Urinary bladder (tissue), 4 donors: Measurements from ENCODE around the gene RAX. TPM values are rescaled to one million over a fixed set of nuclear protein-coding genes. Genes with fewer than 3 reads are reported as not detected.
A peak's percentile ranks its signal among the peaks of the same experiment; 100 is the strongest.
"Not testable (repeated sequence)": the region's sequence is repeated elsewhere in the genome, so short reads cannot be mapped to it uniquely, and the experiment has no call there.

Experiments
- DNase-seq: peaks from one replicate; pipeline ENCODE4 v3.0.0-alpha.2; 2015; ENCODE audit errors: extremely low spot score
- H3K27ac ChIP-seq: one replicate; pipeline ENCODE4 v1.5.1; 2013; ENCODE audit warnings: low read depth, mild to moderate bottlenecking, moderate library complexity
- H3K36me3 ChIP-seq: one replicate; pipeline ENCODE4 v1.6.1; 2013; ENCODE audit warnings: mild to moderate bottlenecking, moderate library complexity; ENCODE audit not compliant: insufficient read depth
- H3K4me1 ChIP-seq: one replicate; pipeline ENCODE4 v1.6.1; 2013; ENCODE audit warnings: mild to moderate bottlenecking, moderate library complexity; ENCODE audit not compliant: insufficient read depth
- H3K4me3 ChIP-seq: one replicate; pipeline ENCODE4 v1.5.1; 2013; ENCODE audit warnings: low read depth, low read length
- WGBS: extraction: QIAGEN DNeasy Blood & Tissue Kit; methylation state at CpG from one replicate; pipeline ENCODE4 v1.1.7; 2013; 5-methylcytosine and 5-hydroxymethylcytosine counted together
- polyA plus RNA-seq: library from polyadenylated mRNA; stranded (reverse); fragments of 200-250 nt; gene quantifications from one replicate; pipeline ENCODE4 v1.2.3, GENCODE V29; 2013
- total RNA-seq: library from RNA; depleted of rRNA; stranded (reverse); fragments of >200 nt; gene quantifications from one replicate; pipeline ENCODE4 v1.2.3, GENCODE V29; 2014
- donor health status: healthy with polysubstance abuse.
- donor health status: healthy.

The RAX gene
- total and polyA plus RNA-seq, 2 donors, result not detected

GRCh38 chr18:59268721-59269562, 4.3 kb downstream of the RAX start:
- H3K36me3 ChIP-seq, result no peaks in the 10 kb centered on the region
- H3K27ac ChIP-seq, result no peak overlapping the region
- peak overlapping the region; percentile 21 for H3K4me3 ChIP-seq
- no peak for DNase-seq
- peaks cover 2% of the 10 kb centered on the region for H3K4me1 ChIP-seq
- WGBS, result 2% methylated on average over 90 of the region's 90 CpGs

GRCh38 chr18:59268127-59268720, 5.0 kb downstream of the RAX start:
- Histone ChIP-seq H3K4me1 (peaks cover 1% of the 10 kb centered on the region), H3K27ac (no peak overlapping the region), H3K4me3 (no peak overlapping the region), H3K36me3 (no peaks in the 10 kb centered on the region)
- no peak for DNase-seq
- 4% methylated on average over 28 of the region's 28 CpGs for WGBS

- no peaks in the 10 kb centered on the region for H3K4me1 ChIP-seq
- no peak overlapping the region for H3K4me3 ChIP-seq
- WGBS, result 2% methylated on average over 41 of the region's 41 CpGs
- H3K36me3 ChIP-seq, result no peaks in the 10 kb centered on the region
- DNase-seq, result no peak
- no peak overlapping the region for H3K27ac ChIP-seq
Measured at GRCh38 chr18:59267503-59268126, 5.6 kb downstream of the RAX start.

- WGBS, result 7% methylated on average over 10 of the region's 10 CpGs
- DNase-seq, result no peak
- H3K4me1 ChIP-seq, result no peaks in the 10 kb centered on the region
- no peak overlapping the region for H3K27ac ChIP-seq
- H3K36me3 ChIP-seq, result no peaks in the 10 kb centered on the region
- H3K4me3 ChIP-seq, result no peak overlapping the region
Measured at GRCh38 chr18:59266886-59267502, 6.3 kb downstream of the RAX start.

GRCh38 chr18:59266459-59266858, 6.8 kb downstream of the RAX start:
- Histone ChIP-seq H3K4me3 (no peak overlapping the region), H3K27ac (no peak overlapping the region), H3K36me3 (no peaks in the 10 kb centered on the region), H3K4me1 (no peaks in the 10 kb centered on the region)
- 23% methylated on average over 1 of the region's 1 CpG for WGBS
- no peak for DNase-seq

- Histone ChIP-seq H3K36me3 (no peaks in the 10 kb centered on the region), H3K27ac (no peak overlapping the region), H3K4me1 (no peaks in the 10 kb centered on the region), H3K4me3 (no peak overlapping the region)
- WGBS, result 6% methylated on average over 12 of the region's 12 CpGs
- DNase-seq, result no peak
Measured at GRCh38 chr18:59265974-59266369, 7.3 kb downstream of the RAX start.

GRCh38 chr18:59265246-59265973, 7.8 kb downstream of the RAX start:
- H3K36me3 ChIP-seq, result no peaks in the 10 kb centered on the region
- 1% methylated on average over 38 of the region's 38 CpGs for WGBS
- no peak for DNase-seq
- no peaks in the 10 kb centered on the region for H3K4me1 ChIP-seq
- H3K27ac ChIP-seq, result no peak overlapping the region
- H3K4me3 ChIP-seq, result peak overlapping the region; percentile 5

GRCh38 chr18:59264651-59265245, 8.5 kb downstream of the RAX start:
- WGBS, result 4% methylated on average over 41 of the region's 41 CpGs
- Histone ChIP-seq H3K36me3 (no peaks in the 10 kb centered on the region), H3K4me3 (no peak overlapping the region), H3K27ac (no peak overlapping the region), H3K4me1 (no peaks in the 10 kb centered on the region)
- DNase-seq, result no peak

GRCh38 chr18:59264121-59264571, 9.1 kb downstream of the RAX start:
- Histone ChIP-seq H3K27ac (no peak overlapping the region), H3K4me3 (no peak overlapping the region), H3K36me3 (no peaks in the 10 kb centered on the region), H3K4me1 (no peaks in the 10 kb centered on the region)
- DNase-seq, result no peak
- 4% methylated on average over 17 of the region's 17 CpGs for WGBS

- DNase-seq, result no peak
- 4% methylated on average over 16 of the region's 16 CpGs for WGBS
- Histone ChIP-seq H3K4me1 (no peaks in the 10 kb centered on the region), H3K36me3 (no peaks in the 10 kb centered on the region), H3K27ac (no peak overlapping the region), H3K4me3 (no peak overlapping the region)
Measured at GRCh38 chr18:59263661-59264060, 9.6 kb downstream of the RAX start.

GRCh38 chr18:59262243-59262642, 11.0 kb downstream of the RAX start:
- H3K27ac ChIP-seq, H3K4me3 ChIP-seq, H3K4me1 ChIP-seq, DNase-seq, H3K36me3 ChIP-seq: not testable (repeated sequence)
- 98% methylated on average over 1 of the region's 2 CpGs for WGBS

- not testable (repeated sequence) for H3K27ac ChIP-seq, H3K4me1 ChIP-seq, H3K36me3 ChIP-seq, DNase-seq, H3K4me3 ChIP-seq
- WGBS, result 72% methylated on average over 3 of the region's 3 CpGs
Measured at GRCh38 chr18:59261842-59262241, 11.4 kb downstream of the RAX start.

GRCh38 chr18:59255491-59255890, 17.8 kb downstream of the RAX start:
- DNase-seq, H3K4me1 ChIP-seq, H3K4me3 ChIP-seq, H3K36me3 ChIP-seq, H3K27ac ChIP-seq: not testable (repeated sequence)
- WGBS, result 88% methylated on average over 30 of the region's 30 CpGs
